ENCODE results near the gene FN1. TPM values are rescaled to one million over a fixed set of nuclear protein-coding genes. Genes with fewer than 3 reads are reported as not detected.

The FN1 gene
- polyA plus RNA-seq, 3 donors, result 430 to 589 (median 538) TPM

DNA sequence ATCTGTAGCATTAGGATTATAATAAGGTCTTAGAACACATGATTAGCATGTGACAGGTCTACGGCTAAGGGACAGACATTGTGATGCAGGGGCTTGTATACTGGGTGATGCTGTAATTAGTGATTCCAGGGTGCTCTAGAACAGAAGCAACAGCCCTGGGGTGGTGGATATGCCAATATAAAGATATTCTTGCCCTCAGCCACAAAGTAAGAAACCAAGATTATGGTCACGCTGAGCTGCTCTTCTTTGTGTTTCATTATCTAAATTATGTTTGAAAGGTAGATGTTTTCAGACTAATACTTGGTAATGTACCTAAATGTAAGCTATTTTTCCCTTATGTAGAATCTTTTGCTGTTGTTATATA, 45.3 kb downstream of the FN1 start:
- no peak for DNase-seq (ENCODE audit: low read depth in 3 of 3, low spot score in 2 of 3)

- no peak for DNase-seq (ENCODE audit: low read depth in 3 of 3, low spot score in 2 of 3)
These were observed 47.7 kb downstream of the FN1 start for GRCh38 chr2:215388002-215388728.

GRCh38 chr2:215386566-215386965, 49.3 kb downstream of the FN1 start:
- no peak for DNase-seq (ENCODE audit: low read depth in 3 of 3, low spot score in 2 of 3)

DNA sequence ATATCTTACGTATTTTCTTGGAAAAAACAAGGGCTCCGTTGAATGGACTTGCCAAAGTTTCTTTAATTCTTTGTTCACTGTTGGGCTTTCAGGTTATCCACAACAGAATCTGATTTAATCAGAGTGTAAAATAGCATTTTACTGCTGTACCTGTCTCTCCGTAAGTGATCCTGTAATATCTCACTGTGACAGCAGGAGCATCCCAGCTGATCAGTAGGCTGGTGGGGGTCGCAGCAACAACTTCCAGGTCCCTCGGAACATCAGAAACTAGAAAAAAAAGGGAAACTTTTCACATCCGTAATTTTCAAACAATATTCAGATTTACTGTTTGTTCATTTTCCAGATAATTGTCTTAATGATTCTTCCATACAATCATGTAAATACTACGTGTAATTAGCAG, 51.2 kb downstream of the FN1 start:
- no peak for DNase-seq (ENCODE audit: low read depth in 3 of 3, low spot score in 2 of 3)

DNA sequence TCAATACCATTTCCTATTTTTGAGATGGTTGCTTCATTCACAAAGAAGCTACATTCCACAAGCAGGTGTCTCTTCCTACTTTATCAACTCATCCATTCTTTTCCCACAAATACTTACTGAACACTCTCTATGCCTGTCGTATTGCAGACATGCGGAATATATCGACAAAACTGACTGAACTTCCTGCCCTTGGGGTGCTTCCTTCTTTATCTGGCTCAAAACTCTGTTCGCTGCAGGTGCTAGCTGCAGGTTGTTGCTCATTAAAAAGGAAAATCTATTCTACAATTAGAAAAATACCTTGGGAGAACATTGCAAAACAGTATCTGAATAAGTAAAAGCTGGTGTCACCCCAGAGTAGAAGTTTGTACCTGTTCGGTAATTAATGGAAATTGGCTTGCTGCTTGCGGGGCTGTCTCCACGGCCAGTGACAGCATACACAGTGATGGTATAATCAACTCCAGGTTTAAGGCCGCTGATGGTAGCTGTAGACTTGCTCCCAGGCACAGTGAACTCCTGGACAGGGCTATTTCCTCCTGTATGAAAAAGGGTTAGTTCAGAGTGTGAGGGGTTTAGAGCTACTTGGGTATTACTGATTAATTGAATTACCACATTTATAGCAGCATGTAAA, 52.1 kb downstream of the FN1 start:
- no peak for DNase-seq (ENCODE audit: low read depth in 3 of 3, low spot score in 2 of 3)

DNA sequence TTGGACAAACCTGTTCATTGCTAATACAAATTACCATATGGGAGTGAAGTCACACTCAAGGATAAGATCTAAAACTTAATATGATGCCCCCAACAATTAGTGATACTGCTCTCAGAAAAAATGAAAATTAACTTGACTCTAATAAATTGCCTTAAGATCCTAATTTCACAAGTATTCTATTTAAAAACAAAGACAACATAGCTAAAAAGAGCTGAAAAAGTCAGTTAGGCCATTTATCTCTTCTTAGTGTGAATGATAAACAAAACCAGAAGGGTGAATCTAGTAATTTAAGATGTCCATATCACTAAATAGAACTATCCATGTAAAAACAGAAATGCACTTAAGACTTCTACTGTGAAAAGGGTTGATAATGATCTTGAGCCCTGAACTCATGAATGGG, 53.4 kb downstream of the FN1 start:
- no peak for DNase-seq (ENCODE audit: low read depth in 3 of 3, low spot score in 2 of 3)

GRCh38 chr2:215382011-215382410, 53.9 kb downstream of the FN1 start:
- DNase-seq (ENCODE audit: low read depth in 3 of 3, low spot score in 2 of 3), result no peak

- no peak for DNase-seq (ENCODE audit: low read depth in 3 of 3, low spot score in 2 of 3)
These were observed 55.2 kb downstream of the FN1 start for GRCh38 chr2:215380699-215381098.

- no peak for DNase-seq (ENCODE audit: low read depth in 3 of 3, low spot score in 2 of 3)
These were observed 55.9 kb downstream of the FN1 start for GRCh38 chr2:215379948-215380347.

DNA sequence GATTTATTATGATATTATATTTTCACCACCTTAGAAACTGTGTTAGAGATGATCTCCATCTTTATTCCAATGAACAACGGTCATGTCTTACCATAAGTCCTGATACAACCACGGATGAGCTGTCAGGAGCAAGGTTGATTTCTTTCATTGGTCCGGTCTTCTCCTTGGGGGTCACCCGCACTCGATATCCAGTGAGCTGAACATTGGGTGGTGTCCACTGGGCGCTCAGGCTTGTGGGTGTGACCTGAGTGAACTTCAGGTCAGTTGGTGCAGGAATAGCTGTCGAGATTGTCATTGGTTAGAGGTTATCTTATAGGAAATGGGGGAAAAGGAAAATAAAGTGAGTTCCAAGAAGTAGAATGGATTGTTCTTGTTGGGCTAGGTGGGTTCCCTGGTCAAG, 56.8 kb downstream of the FN1 start:
- no peak for DNase-seq (ENCODE audit: low read depth in 3 of 3, low spot score in 2 of 3)

GRCh38 chr2:215378045-215378444, 57.8 kb downstream of the FN1 start:
- no peak for DNase-seq (ENCODE audit: low read depth in 3 of 3, low spot score in 2 of 3)

DNA sequence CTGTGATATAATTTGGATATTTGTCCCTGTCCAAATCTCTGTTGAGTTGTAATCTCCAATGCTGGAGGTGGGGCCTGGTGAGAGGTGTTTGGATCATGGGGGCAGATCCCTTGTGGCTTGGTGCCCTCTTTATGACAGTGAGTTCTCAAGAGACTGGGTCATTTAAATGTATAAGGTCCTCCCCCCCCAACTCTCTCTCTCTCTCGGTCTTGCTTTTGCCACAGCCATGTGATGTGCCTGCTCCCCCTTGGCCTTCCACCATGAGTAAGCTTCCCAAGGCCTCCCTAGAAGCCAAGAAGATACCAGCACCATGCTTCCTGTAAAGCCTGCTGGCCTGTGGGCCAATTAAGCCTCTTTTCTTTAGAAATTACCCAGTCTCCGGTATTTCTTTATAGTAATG, 58.6 kb downstream of the FN1 start:
- DNase-seq (ENCODE audit: low read depth in 3 of 3, low spot score in 2 of 3), result no peak

DNA sequence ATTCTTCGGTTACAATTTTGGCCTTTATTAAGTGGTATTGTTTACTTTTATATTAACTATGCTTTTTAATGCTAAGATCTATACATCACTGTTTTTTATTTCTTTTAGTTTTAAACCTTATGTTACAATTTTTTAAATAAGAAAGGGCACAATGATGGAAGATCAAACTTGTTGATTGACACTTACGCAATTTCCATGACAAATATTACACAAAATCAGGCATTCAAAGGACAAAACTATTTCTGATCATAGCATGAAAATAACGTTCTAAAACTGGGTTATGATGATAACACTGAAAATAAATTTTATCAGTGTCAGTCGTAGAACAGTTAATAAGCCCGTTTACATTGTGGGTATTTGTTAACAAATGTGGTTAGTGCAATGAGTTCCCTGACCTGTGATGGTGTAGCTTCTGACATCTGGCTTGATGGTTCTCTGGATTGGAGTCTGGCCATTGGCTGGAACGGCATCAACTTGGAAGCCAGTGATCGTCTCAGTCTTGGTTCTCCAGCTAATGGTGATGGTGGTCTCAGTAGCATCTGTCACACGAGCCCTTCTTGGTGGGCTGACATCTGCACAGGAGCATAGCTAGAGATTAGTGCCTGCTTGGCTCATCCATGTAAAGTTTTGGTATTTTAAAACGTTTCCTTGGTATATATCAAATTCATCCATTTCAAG, 59.6 kb downstream of the FN1 start:
- no peak for DNase-seq (ENCODE audit: low read depth in 3 of 3, low spot score in 2 of 3)

GRCh38 chr2:215375467-215375830, 60.4 kb downstream of the FN1 start:
- DNase-seq (ENCODE audit: low read depth in 3 of 3, low spot score in 2 of 3), result no peak

DNA sequence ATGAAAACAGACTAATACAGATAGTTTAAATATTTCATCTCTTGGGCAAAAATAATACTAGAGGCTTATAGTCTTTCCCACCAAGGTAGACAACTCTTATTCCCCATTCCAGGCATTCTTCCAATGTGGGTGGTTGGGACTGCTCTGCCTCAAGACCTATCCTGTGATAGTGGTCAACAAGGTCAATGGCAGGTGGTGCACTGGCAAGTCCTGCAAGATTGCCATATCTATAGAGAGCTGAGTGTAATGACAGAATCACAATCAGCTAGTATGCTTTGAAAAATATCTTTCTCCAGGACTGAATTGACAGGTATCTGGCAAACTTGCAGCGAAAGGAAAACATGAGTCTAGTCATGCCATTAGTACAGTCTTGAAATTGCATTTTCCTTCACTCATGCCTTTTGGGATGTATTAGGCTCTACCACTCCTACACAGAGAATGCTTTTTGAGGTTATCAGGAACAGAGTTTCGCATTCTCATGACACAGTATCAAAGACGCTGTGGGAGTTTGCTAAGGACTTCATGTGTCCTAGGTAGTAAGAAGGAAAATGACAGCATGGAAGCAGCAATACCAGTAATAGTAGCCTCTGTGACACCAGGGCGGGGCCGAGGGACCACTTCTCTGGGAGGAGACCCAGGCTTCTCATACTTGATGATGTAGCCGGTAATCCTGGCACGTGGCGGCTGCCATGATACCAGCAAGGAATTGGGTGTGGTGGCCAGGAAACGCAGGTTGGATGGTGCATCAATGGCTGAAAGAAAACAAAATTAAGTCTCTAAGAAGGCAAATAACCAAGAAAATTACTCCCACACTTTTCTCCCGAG, 61.0 kb downstream of the FN1 start:
- DNase-seq (ENCODE audit: low read depth in 3 of 3, low spot score in 2 of 3), result no peak

DNA sequence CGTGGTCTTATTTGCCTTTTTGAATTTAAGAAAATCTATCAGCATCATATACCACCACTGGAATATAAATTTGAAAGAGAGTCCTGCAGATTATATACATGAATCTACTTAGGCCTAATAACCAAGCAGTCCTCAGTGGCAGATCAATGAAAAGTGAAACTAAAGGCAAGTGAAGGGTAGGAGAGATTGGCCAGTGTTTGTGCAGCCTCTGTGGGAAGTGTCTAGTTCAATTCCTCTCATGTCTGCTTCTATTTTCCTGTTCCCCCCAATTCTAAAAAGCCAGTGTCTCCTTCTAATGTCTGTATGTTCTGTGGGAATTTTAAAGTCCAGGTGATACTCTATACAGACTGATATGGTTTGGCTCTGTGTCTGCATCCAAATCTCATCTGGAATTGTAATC, 61.9 kb downstream of the FN1 start:
- no peak for DNase-seq (ENCODE audit: low read depth in 3 of 3, low spot score in 2 of 3)

DNA sequence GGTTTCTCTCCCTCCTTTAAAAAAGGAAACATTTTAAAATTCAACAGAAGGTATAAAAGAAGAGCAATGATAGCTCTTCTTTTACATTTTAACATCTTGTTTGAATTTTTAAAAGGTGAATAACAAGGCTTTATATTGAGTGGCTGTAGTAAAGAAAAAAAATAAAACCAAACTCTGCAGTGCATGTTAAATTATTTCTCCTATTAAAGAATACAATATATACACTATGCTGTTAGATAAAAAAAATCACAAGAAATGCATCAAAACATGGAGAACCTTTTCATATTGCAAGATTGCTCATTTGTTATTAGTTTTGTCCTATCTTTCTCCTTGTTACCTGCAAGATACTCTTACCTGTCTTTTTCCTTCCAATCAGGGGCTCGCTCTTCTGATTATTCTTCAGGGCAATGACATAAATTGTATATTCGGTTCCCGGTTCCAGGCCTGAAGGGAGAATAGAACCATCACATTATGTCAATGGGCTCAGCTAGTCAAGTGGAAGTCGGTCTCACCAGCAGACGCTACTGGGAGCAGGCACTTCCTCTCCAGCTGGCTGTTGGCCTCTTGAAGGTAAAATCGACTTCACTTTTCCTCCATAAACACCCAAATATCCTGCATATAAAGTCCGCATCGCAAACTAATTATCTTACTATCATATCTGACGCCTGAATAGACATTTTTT, 62.8 kb downstream of the FN1 start:
- DNase-seq (ENCODE audit: low read depth in 3 of 3, low spot score in 2 of 3), result no peak

- DNase-seq (ENCODE audit: low read depth in 3 of 3, low spot score in 2 of 3), result no peak
These were observed 63.7 kb downstream of the FN1 start for GRCh38 chr2:215371915-215372897.

- no peak for DNase-seq (ENCODE audit: low read depth in 3 of 3, low spot score in 2 of 3)
These were observed 65.5 kb downstream of the FN1 start for GRCh38 chr2:215370112-215370965.

Measured in right renal cortex interstitium (tissue), 3 donors.